Midbrain (tissue), 1 donor: ENCODE measurements around the gene MOGAT1.

Experiments used
- DNase-seq: peaks from one replicate; lab custom pipeline; 2025; lab: John Stamatoyannopoulos, UW

MOGAT1 gene, protein sequence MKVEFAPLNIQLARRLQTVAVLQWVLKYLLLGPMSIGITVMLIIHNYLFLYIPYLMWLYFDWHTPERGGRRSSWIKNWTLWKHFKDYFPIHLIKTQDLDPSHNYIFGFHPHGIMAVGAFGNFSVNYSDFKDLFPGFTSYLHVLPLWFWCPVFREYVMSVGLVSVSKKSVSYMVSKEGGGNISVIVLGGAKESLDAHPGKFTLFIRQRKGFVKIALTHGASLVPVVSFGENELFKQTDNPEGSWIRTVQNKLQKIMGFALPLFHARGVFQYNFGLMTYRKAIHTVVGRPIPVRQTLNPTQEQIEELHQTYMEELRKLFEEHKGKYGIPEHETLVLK

DNA sequence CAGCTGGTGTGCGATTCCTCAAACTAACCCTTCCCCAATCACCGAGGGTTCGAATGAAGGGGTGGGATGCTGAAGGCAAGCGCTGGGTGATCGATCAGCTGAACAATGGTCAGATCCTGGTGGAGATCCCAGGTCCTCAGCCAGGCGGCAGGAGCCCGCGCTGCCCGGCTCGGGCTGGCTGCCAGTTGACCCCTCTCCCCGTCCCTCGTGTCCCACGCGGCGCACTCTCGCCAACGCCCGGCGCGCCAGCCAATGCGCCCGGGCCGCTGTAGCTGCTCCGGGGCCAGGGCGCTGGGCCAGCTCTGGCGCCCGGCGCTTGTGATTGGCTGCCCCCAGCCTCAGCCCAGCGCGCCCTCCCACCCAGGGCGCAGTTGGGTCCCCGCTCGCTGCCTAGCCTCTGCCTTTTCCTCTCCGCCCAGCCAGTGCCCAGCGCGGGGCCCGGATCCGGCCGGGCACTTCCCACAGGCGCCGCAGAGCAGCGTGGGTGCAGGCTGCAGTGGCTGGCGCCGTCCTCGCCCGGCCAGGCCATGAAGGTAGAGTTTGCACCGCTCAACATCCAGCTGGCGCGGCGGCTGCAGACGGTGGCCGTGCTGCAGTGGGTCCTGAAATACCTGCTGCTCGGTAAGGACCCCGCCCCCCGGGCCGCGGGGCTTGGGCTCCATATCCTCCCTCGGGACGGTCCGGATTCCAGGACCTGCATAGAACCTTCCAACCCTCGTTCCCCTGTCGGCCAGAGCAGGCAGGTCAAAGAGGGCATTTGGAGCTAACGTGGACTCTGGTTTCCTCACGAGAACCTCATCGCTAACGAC is at the start of gene MOGAT1:
Gene MOGAT1, plus strand, starts transcription at position 400 of the 809 bp plus-strand sequence. Its CDS starts 128 bp downstream, at position 528.
- DNase-seq: peak; percentile 76

DNA sequence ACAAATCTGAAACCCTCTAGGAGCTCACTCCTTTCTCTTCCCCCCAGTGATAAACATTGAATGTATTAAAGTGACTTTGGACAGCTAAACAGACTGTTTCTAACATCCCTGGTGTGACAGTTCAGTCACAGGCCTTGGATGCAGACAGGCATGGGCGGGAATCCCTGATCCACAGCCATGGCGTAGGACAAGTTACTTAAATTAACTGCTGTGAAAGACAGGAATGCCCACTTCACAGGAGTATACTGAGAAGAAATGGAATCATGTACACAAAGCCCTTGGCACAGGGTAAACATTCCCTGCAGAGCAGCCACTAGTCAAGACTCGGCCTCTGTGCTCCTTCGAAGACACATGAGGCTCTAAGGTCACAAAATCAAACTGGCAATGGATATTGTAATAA is 49.6 kb upstream of the MOGAT1 start:
- no peak for DNase-seq

GRCh38 chr2:222622910-222623309 is 48.5 kb upstream of the MOGAT1 start:
- no peak for DNase-seq

DNA sequence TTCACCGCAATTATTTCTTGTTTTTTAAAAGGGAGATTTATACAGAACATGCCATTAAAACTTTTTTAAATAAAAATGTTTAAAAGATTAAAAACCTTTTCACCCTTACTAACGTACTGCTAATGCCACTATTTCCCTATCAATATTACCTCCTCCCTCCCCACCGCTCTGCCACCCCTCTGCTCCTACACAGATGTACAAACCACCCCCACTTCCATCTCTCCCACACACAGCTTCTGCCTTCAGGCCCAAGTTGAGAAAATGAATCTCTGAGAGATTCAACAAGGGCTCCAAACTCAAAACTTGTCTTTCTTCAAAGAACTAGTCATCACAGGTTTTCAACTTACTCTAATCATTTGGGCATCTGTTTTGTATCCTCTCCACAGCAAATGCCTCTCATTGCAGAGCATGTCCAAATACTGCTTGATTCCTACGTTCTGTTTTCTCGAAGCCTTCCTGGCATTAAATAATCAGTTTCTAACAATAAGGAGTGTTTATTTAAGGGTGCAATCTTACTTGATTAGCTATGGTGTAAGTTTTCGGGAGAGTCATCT is 47.6 kb upstream of the MOGAT1 start:
- DNase-seq: no peak

DNA sequence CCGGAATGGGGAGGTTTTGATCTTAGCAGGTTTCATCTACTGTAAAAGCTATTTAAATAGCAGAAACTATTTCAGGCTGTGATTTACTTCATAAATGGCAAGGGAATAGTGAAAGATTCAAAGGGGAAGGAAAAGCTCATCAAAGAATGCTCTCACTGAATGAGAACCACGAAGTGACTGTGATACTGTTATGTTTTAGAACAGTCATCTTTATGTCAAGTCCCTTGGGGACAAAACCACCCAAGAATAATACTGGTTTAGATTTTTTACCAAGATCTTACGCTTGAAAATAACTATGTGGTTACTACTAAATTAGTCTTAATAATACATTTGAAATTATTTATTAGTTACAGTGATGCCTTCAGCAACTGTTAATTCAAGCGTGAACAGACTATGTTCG is 43.7 kb upstream of the MOGAT1 start:
- DNase-seq: no peak

DNA sequence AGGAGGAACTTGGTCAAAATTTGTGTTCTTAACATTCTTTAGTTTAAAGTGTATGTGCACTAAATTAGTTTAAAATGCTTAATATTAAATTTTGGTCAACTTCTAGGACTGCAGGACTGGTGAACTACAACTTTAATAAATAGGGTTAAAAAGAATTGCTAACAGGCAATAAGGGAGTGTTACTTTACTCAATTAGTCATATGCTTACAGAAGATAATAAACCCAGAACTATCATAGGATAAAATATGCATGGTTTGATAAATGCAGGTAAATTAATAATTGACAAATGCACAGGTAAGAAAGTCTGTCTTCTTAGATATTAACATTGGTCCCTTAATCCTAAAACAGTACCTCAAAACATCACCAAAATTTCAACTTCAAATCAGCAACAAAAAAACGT is 36.2 kb upstream of the MOGAT1 start:
- DNase-seq: no peak

- DNase-seq: no peak
Observed at GRCh38 chr2:222637067-222637466, 34.4 kb upstream of the MOGAT1 start.

- DNase-seq: no peak
Observed at GRCh38 chr2:222641336-222641735, 30.1 kb upstream of the MOGAT1 start.

- DNase-seq: no peak
Observed at GRCh38 chr2:222643134-222643533, 28.3 kb upstream of the MOGAT1 start.

DNA sequence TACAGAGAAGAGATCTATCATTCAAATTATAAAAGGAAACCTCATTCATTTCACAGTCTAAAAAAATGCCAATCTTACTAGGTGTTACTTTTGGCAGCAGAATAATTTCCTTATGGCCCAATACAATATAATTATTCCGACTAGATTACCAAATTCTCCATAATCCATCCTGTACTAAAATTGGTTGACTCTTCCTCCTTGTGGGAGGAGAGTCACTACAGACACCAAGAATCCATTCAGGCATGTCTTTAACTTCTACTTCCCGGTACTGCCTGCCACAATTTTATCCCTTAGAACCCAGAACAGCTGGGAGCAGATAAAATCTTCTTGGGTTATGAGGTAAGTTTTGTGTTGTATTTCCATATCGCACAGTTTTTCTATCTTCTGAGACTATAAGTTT is 25.4 kb upstream of the MOGAT1 start:
- DNase-seq: no peak

DNA sequence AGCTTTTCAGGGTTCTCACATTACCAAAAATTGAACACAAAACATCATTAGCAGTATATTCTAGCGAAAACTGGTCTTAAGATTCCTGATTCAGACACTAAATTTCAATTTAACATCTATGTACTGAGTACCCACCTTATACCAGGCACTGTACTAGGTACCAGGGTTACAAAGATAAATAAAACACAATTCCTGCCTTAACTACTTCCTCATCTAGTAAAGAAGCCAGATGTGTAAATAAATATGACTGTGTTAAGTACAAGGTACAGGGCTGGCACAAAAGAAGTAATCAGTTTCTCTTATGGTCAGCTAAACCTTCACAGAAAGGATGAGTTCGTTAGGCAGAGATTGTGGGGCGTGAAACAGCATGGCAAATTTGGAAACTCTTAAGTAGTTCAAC is 21.7 kb upstream of the MOGAT1 start:
- no peak for DNase-seq

DNA sequence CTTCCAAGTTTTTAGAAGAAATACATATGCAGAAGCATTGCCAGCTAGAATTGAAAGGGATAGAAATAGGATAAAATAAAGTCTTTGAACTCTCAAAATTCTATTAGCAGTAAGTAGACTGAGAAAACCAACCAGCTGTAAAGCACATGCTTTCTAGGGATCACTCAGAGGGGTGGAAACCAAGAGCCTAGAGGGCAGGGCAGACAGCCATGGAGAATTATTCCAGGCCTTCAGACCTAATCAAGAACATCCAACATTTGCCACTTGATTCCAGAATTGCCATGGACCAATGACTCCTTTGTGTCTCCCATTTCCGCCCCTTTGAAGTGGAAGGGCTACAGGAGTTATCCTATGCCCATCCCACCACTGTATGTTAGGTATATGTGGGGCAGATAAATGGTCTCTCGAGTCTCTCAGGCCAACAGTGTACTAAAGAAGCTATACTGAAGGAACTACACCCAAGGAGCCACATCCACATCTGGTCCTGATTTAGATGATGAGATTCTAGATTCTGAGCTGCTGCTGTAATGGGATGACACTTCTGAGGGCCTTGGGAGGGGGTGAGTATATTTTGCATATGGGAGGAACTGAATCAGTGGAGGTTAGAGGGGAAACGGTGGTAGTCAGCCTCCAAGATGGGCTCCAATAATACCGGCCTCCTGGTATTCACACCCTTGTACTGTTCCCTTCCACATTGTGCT is 19.6 kb upstream of the MOGAT1 start:
- no peak for DNase-seq

DNA sequence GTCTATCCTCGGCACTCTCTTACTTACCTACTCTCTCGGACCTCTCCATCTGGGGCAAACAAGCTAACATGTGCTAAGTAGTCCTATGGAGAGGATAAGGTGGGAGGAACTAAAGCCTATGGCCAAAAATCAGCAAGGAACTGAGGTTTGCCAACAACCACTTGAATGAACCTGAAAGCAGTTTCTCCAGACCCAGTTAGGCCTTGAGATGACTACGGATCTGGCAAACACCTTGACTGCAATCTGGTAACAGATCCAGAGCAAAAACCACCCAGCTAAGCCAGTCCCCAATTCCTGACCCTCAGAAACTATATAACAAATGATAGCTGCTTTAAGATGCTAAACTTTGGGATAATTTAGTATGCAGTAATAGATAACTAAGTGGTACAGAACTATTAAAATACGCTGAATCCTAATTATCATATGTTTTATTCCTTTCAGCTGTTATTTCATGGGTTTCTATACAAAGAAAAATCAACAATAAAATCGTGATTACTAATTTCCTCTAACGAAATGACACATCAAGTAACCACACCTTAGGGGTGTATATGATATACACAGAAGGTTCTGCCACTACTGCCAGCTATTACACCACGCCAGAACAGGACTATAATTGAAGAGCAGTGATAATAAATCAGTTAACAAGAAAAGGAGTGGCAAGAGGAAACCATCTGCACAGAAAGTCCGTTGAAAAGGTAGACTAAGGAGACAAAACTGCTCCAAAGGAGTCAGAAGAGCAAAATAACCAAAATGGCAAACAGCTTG is 18.8 kb upstream of the MOGAT1 start:
- DNase-seq: no peak

GRCh38 chr2:222653280-222653679 is 18.2 kb upstream of the MOGAT1 start:
- no peak for DNase-seq

DNA sequence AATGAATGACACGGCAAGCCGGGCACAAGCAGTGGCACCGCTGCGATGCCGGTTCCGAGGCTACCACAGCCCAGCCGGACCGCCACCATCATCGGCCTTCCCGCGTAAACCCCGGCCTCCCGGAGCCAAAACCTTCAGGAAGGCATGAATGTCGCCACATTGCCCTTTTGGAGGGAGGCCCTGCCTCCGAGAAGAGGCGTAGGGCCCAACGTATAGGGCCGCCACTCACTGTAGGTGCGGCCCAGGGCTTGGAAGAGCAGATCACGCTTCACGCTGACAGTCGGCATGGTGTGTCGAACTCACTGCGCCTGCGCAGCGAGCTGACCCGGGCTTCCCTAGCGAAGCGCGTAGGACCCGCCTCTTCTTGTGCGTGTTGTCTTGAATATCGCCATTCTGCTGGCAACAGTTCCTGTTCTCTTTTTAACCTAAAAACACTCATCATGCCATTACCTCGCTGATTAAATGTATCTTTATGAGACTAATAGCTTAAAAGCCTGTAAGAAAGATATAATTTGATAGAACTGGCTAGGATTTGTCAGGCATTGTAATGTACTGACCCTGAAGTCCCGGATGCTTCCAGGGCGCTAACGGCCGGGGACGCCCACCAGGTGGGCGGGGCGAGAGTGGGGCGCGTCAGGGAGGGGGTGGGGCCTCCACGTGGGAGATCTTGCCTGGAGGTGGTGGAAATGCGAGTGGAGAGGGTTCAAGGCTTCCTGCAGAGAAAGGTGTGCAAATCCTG is 15.5 kb upstream of the MOGAT1 start, which contains the start of gene FARSB:
Gene FARSB, minus strand, starts transcription at position 306 of the 739 bp plus-strand sequence. Its CDS starts 19 bp downstream, at position 287.
- DNase-seq: peak; percentile 96

- DNase-seq: no peak
Observed at GRCh38 chr2:222656526-222657446, 14.7 kb upstream of the MOGAT1 start.

DNA sequence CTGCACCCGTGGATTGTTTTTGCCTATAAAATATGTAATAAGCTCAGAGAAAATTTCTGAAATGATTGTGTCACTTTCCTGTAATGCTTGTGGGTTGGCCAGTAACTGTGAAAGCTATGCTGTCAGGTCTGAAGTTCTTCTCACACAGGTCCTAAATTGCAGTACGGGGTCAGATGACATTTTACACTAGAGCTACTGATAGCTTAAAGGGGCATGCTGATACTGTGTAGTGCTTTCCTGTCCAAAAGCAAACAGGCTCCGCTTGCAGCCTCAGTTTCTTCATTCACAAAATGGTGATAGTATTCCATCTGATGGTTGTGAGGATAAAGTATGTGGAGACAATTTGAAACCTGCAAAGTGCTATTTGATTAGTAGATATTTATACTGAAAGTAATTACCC is 8.0 kb upstream of the MOGAT1 start:
- DNase-seq: no peak

DNA sequence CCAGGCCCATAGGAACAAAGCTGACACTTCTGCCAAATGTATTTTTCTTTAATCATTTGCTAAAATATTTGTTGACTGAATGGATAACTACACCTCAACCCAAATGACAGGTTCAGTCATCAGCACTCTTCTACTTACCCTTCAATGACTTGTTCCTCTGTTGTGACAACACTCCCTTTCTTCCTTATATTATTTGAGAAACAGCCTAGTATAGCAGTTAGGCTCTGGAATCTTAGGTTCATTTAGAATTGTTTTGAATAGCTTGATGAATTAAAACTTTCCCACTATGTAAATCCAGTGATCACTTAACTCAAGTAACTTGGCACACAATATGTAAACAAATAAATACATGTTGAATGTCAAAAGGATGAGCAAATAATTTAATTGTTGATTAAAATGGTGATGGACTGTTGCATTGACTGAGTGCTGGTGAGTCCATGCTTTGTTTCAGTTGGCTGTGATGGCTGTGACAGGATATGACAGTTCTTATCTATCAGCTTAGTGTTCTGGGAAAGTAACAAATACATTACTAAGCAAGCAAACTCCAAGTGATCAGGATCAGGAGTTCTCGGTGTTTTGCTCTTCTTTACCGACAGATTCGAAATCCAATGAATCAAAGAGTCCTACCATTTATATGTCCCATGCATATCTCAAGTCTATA is 2.8 kb upstream of the MOGAT1 start:
- no peak for DNase-seq

DNA sequence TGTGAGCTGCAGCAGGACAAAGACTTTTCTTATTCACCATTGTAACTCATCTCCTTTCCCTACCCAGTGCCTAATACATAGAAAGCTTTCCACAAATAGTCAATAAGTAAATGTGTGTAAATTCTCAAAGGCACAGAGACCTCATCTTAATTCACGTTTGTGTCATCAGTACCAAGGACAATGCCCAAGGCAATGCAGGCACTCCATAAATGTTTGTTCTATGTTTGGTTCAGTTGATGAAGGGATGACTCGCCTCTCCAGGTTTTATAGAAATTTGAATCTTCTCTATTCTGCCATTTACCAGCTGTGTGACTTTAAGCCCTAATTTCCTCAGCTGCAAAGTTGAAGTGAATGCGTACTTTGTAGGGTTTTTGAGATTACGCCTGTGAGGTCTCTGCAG is 2.1 kb upstream of the MOGAT1 start:
- DNase-seq: no peak
